Ovary (tissue), 3 donors: ENCODE results near the gene DNAAF8.

Experiments used
- CTCF ChIP-seq, 3 donors: fragments of 450-650 bp in 2 of 3; fragments of 200-600 bp in 1 of 3; IDR thresholded peaks; one replicate each; pipeline versions ENCODE4 v1.5.1 to v1.8.0; 2016 to 2022; ENCODE audit warnings: antibody characterized with exemption in 3 of 3, mild to moderate bottlenecking in 1 of 3
- POLR2A ChIP-seq: fragments of 450-650 bp; IDR thresholded peaks from one replicate; pipeline ENCODE4 v1.6.1; 2017; ENCODE audit warnings: antibody characterized with exemption, mild to moderate bottlenecking, moderate library complexity
- donor health status: DM: no; HTN: no; CAD: no.

- TF ChIP-seq CTCF (IDR thresholded peaks at IDR 0.05) (no peak), POLR2A (no peak)
Measured at GRCh38 chr16:4697848-4698291, 36.5 kb upstream of the DNAAF8 start.
